Mucosa of gallbladder (tissue), 1 donor: ENCODE data around the gene LATS2. TPM values are rescaled to one million over a fixed set of nuclear protein-coding genes. Genes with fewer than 3 reads are reported as not detected.

Experiments
- DNase-seq: peaks from one replicate; pipeline ENCODE4 v3.0.0-alpha.2; 2020; ENCODE audit warnings: low spot score
- total RNA-seq: library from RNA; stranded (reverse); gene quantifications from one replicate; pipeline ENCODE4 v1.2.1, GENCODE V29; 2021
- donor health status: DM: no; HTN: no; CAD: no.

LATS2 gene
- total RNA-seq, 1 donor from 2014 or later, result 35.1 TPM

- DNase-seq, result no peak
Measured at GRCh38 chr13:21048901-21049698, 12.3 kb downstream of the LATS2 start.

- no peak for DNase-seq
Measured at GRCh38 chr13:21047591-21048282, 13.6 kb downstream of the LATS2 start.

- DNase-seq, result no peak
Measured at GRCh38 chr13:21047087-21047486, 14.3 kb downstream of the LATS2 start.

GRCh38 chr13:21046203-21046602 is 15.2 kb downstream of the LATS2 start:
- no peak for DNase-seq

- DNase-seq, result no peak
Measured at GRCh38 chr13:21045100-21045499, 16.3 kb downstream of the LATS2 start.

- peak; percentile 24 for DNase-seq
Measured at GRCh38 chr13:21043898-21044297, 17.5 kb downstream of the LATS2 start.

GRCh38 chr13:21040120-21040826 is 21.1 kb downstream of the LATS2 start:
- DNase-seq, result no peak

- no peak for DNase-seq
Measured at GRCh38 chr13:21039097-21039800, 22.1 kb downstream of the LATS2 start.

GRCh38 chr13:21037656-21038055 is 23.7 kb downstream of the LATS2 start:
- no peak for DNase-seq

GRCh38 chr13:21035498-21035897 is 25.9 kb downstream of the LATS2 start:
- DNase-seq, result no peak

GRCh38 chr13:21034603-21035191 is 26.7 kb downstream of the LATS2 start:
- DNase-seq, result no peak

- DNase-seq, result no peak
Measured at GRCh38 chr13:21033856-21034602, 27.4 kb downstream of the LATS2 start.

- peak; percentile 59 for DNase-seq
Measured at GRCh38 chr13:21033212-21033840, 28.1 kb downstream of the LATS2 start.

- DNase-seq, result no peak
Measured at GRCh38 chr13:21032656-21033055, 28.7 kb downstream of the LATS2 start.

GRCh38 chr13:21031594-21032275 is 29.7 kb downstream of the LATS2 start:
- no peak for DNase-seq

- no peak for DNase-seq
Measured at GRCh38 chr13:21025539-21025938, 35.8 kb downstream of the LATS2 start.

- DNase-seq, result no peak
Measured at GRCh38 chr13:21022056-21022979, 39.1 kb downstream of the LATS2 start.

GRCh38 chr13:21020581-21020980 is 40.8 kb downstream of the LATS2 start:
- no peak for DNase-seq

- DNase-seq, result no peak
Measured at GRCh38 chr13:21020176-21020575, 41.2 kb downstream of the LATS2 start.
